Heart left ventricle (tissue), 16 donors: Measurements from ENCODE around the gene OMG. TPM values are rescaled to one million over a fixed set of nuclear protein-coding genes. Genes with fewer than 3 reads are reported as not detected.
"Not testable (repeated sequence)": the region's sequence is repeated elsewhere in the genome, so short reads cannot be mapped to it uniquely, and the experiment has no call there.

Experiments used
- ATAC-seq, 4 donors: fragments of 200-7000 bp; cut with Tn5 transposase; one replicate each; pipeline ENCODE4 v1.9.1; 2020 to 2022; ENCODE audit warnings: moderate library complexity in 4 of 4, mild to moderate bottlenecking in 3 of 4, moderate number of reproducible peaks in 1 of 4
- DNase-seq, 5 donors: peaks; one replicate each; pipeline ENCODE4 v3.0.0-alpha.2; 2020
- H3K27ac ChIP-seq, 12 donors: fragments of 200-600 bp; sonication (generic) in 4 of 12; one replicate each; pipeline versions ENCODE4 v1.5.0 to v1.8.0; 2016 to 2022; ENCODE audit warnings: mild to moderate bottlenecking in 2 of 12
- H3K27me3 ChIP-seq, 9 donors: fragments of 200-600 bp; sonication (generic) in 2 of 9; one replicate each; pipeline versions ENCODE4 v1.5.1 to v1.8.0; 2016 to 2022; ENCODE audit warnings: mild to moderate bottlenecking in 3 of 9
- H3K36me3 ChIP-seq, 9 donors: fragments of 200-600 bp; sonication (generic) in 2 of 9; one replicate each; pipeline versions ENCODE4 v1.5.0 to v1.8.0; 2018 to 2022; ENCODE audit warnings: mild to moderate bottlenecking in 2 of 9
- H3K4me1 ChIP-seq, 12 donors: fragments of 200-600 bp; sonication (generic) in 4 of 12; one replicate each; pipeline versions ENCODE4 v1.5.0 to v1.8.0; 2016 to 2022; ENCODE audit warnings: mild to moderate bottlenecking in 3 of 12
- H3K4me3 ChIP-seq, 12 donors: fragments of 200-600 bp; sonication (generic) in 4 of 12; one replicate each; pipeline versions ENCODE4 v1.5.0 to v1.8.0; 2017 to 2022; ENCODE audit warnings: mild to moderate bottlenecking in 9 of 12, moderate library complexity in 4 of 12
- H3K9me3 ChIP-seq, 12 donors: fragments of 200-600 bp; sonication (generic) in 4 of 12; one replicate each; pipeline versions ENCODE4 v1.5.0 to v1.8.0; 2016 to 2022; ENCODE audit warnings: mild to moderate bottlenecking in 1 of 12
- POLR2A ChIP-seq, 2 donors: fragments of 450-650 bp; IDR thresholded peaks; one replicate each; pipeline ENCODE4 v1.6.1; 2017; ENCODE audit warnings: antibody characterized with exemption in 2 of 2, mild to moderate bottlenecking in 2 of 2, moderate library complexity in 2 of 2
- WGBS, 4 donors: extraction: QIAGEN DNeasy Blood & Tissue Kit in 2 of 4; methylation state at CpG; one replicate each; pipeline versions ENCODE4 v1.1.5 to v1.1.7; 2013 to 2018; 5-methylcytosine and 5-hydroxymethylcytosine counted together
- intact Hi-C, 10 donors: fragments of 100-400 bp; cut with DNase I; formaldehyde crosslinking; loops; one replicate each; pipeline versions ENCODE4 v1.11.1 to v1.14.2; 2022
- polyA plus RNA-seq, 2 donors: library from polyadenylated mRNA; stranded (reverse); fragments of 200-250 nt; gene quantifications; one replicate each; pipeline ENCODE4 v1.2.3, GENCODE V29; 2013
- total RNA-seq, 9 donors: library from RNA; depleted of rRNA in 2 of 9; stranded (reverse); fragments of >200 nt in 2 of 9; fragmentation: NEBNext Ultra II Directional in 3 of 9; extraction: Animal tissue kit (Norgen Biotek cat#: 25700) in 3 of 9; gene quantifications; one replicate each; pipeline versions ENCODE4 v1.1.0 to v1.2.4, GENCODE V29; 2016 to 2023
- TF ChIP-seq, protein P1 (sequence below), 12 donors: fragments of 200-600 bp; sonication (generic) in 4 of 12; IDR thresholded peaks; one replicate each; pipeline versions ENCODE4 v1.5.0 to v1.8.0; 2018 to 2022; ENCODE audit warnings: antibody characterized with exemption in 12 of 12, mild to moderate bottlenecking in 5 of 12
- donor health status: ischemic (EF 13 %, LVEDD 7.1; RV severe dilation, severe dysfunction).
- donor health status: healthy with polysubstance abuse.
- donor health status: DM: no; HTN: yes; CAD: no.
- donor health status: DM: no; HTN: no; CAD: no.
- donor health status: ischemic (EF 25% LVEDD 6.9; RV normal size, moderate dysfunction).
- donor health status: ischemic (EF 25% LVEDD 5.7; RV mildly dilated, moderate dysfunction).
- donor health status: healthy.
- donor health status: DM: yes; HTN: yes; CAD: no.
- donor health status: ischemic (EF 35%, LVEDD 5.7; RV mildly dilated, moderate dysfunction).
- donor health status: nonischemic (EF 11% LVEDD 7.7; RV severe dilation, severe dysfunction).
- donor health status: DM: yes; HTN: yes; CAD: no.
- donor health status: PGD.
- donor health status: ischemic (EF 29% LVEDD 5.4; RV normal size, mild dysfunction).
- donor health status: nonischemic (EF 23%, LVEDD 6.1; RV moderate dilation, normal function).

OMG gene
- total and polyA plus RNA-seq, 11 donors: 0.14 to 2.2 (median 0.56) TPM; not detected in 6

DNA sequence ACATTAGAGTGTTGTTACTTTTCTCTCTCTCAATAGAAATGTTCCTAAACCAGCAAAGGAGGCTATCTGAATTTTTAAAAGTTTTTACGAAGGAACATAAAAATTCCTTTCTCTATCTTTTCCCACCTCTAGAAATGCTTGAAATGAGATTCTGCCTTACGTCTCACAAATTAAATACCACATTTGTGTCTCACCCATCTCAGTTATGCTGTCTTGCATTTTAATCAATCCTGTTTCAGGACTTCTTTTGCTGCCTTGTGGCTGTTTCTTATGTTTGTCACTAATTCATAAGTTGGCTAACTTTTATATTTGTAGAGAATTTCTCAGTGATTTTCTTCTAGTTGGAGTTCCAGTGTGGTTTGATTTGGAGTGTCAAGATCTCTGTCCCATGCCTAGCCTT, 3.5 kb downstream of the OMG start:
- Histone ChIP-seq H3K27ac (no peak overlapping the region), H3K4me1 (peaks cover 0 to 5% (median 0%) of the 10 kb centered on the region in 12 donors), H3K9me3 (no peaks in the 10 kb centered on the region), H3K27me3 (no peaks in the 10 kb centered on the region), H3K36me3 (peaks cover 0 to 21% (median 6%) of the 10 kb centered on the region in 9 donors), H3K4me3 (no peak overlapping the region)
- DNase-seq: no peak
- TF ChIP-seq POLR2A (IDR thresholded peaks at IDR 0.05): no peak
- TF ChIP-seq, protein P1, sequence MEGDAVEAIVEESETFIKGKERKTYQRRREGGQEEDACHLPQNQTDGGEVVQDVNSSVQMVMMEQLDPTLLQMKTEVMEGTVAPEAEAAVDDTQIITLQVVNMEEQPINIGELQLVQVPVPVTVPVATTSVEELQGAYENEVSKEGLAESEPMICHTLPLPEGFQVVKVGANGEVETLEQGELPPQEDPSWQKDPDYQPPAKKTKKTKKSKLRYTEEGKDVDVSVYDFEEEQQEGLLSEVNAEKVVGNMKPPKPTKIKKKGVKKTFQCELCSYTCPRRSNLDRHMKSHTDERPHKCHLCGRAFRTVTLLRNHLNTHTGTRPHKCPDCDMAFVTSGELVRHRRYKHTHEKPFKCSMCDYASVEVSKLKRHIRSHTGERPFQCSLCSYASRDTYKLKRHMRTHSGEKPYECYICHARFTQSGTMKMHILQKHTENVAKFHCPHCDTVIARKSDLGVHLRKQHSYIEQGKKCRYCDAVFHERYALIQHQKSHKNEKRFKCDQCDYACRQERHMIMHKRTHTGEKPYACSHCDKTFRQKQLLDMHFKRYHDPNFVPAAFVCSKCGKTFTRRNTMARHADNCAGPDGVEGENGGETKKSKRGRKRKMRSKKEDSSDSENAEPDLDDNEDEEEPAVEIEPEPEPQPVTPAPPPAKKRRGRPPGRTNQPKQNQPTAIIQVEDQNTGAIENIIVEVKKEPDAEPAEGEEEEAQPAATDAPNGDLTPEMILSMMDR (IDR thresholded peaks at IDR 0.05): no peak
- intact Hi-C loops: no loop called here
- no peak for ATAC-seq
- WGBS, 4 donors: 88 to 99% (median 95%) methylated on average over 2 of the region's 2 CpGs

DNA sequence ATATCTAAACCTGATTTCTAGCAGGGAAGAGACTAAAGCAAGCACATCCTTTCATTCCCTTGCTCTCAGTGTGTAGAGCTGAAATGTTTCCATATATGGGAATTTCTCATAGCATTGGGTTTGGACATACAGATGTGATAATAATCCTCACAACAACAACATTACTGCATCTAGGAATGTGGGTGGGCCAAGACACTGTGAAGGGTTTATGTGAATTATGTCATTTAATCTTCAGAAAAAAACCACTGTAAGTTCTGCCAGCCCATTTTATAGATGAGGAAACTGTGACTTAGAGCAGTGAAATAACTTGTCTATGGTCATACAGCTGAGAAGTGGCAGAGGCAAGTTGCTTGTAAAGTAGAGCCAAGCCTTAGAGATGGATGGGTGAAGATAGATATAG, 5.2 kb downstream of the OMG start:
- peaks cover 0 to 24% (median 6%) of the 10 kb centered on the region in 9 donors for H3K36me3 ChIP-seq
- H3K4me1 ChIP-seq: peaks cover 0 to 5% (median 0%) of the 10 kb centered on the region in 12 donors
- TF ChIP-seq, protein P1 (IDR thresholded peaks at IDR 0.05): no peak
- TF ChIP-seq POLR2A (IDR thresholded peaks at IDR 0.05): no peak
- ATAC-seq (no peak), DNase-seq (no peak)
- no peak overlapping the region for H3K4me3 ChIP-seq
- H3K9me3 ChIP-seq: no peaks in the 10 kb centered on the region
- no peak overlapping the region for H3K27ac ChIP-seq
- intact Hi-C loops: no loop called here
- no peaks in the 10 kb centered on the region for H3K27me3 ChIP-seq

- Histone ChIP-seq H3K4me1 (peaks cover 0 to 5% (median 0%) of the 10 kb centered on the region in 12 donors), H3K36me3 (peaks cover 0 to 28% (median 6%) of the 10 kb centered on the region in 9 donors), H3K27ac (no peak overlapping the region), H3K9me3 (no peaks in the 10 kb centered on the region), H3K4me3 (no peak overlapping the region), H3K27me3 (no peaks in the 10 kb centered on the region)
- TF ChIP-seq, protein P1 (IDR thresholded peaks at IDR 0.05): no peak
- no peak for TF ChIP-seq POLR2A (IDR thresholded peaks at IDR 0.05)
- intact Hi-C loops: no loop called here
- 79 to 87% (median 84%) methylated on average over 3 of the region's 3 CpGs for WGBS, 4 donors
- ATAC-seq: no peak
- DNase-seq: no peak
Observed at GRCh38 chr17:31289790-31290189, 7.2 kb downstream of the OMG start.

- H3K27ac ChIP-seq, intact Hi-C loops, H3K27me3 ChIP-seq, DNase-seq, H3K4me1 ChIP-seq, ATAC-seq, H3K4me3 ChIP-seq, H3K9me3 ChIP-seq: not testable (repeated sequence)
- H3K36me3 ChIP-seq: peaks cover 0 to 31% (median 6%) of the 10 kb centered on the region in 9 donors
- 69 to 100% (median 97%) methylated on average over 1 of the region's 1 CpG; no CpG with 5 or more reads in 1 of the 4 donors for WGBS, 4 donors
Observed at GRCh38 chr17:31287932-31288331, 9.1 kb downstream of the OMG start.

DNA sequence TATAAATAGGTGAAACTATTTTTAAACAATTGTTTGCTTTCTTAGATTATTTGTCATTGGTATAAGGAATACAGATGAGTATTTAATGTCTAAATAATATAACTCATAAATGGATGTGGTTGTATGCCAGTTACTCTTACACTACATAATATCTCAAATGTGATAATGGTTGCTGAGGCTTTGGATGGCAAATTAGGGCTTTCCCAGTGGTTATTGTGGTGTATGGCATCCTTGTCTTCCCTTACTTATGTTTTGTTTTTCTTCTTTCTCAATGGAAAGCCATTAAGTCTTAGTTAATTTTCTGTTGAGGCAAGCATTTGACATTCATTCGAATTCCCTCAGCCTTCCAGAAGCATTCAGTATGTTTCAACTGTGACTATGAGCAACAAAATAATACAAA, 10.5 kb downstream of the OMG start:
- no peaks in the 10 kb centered on the region for H3K27me3 ChIP-seq
- DNase-seq: no peak
- intact Hi-C loops: no loop called here
- ATAC-seq: no peak
- peaks cover 0 to 32% (median 2%) of the 10 kb centered on the region in 9 donors for H3K36me3 ChIP-seq
- 89 to 100% (median 95%) methylated on average over 1 of the region's 1 CpG for WGBS, 4 donors
- no peaks in the 10 kb centered on the region for H3K9me3 ChIP-seq
- no peak overlapping the region for H3K4me3 ChIP-seq
- peaks cover 0 to 5% (median 0%) of the 10 kb centered on the region in 12 donors for H3K4me1 ChIP-seq
- TF ChIP-seq, protein P1 (IDR thresholded peaks at IDR 0.05): no peak
- H3K27ac ChIP-seq: no peak overlapping the region
